Vagina (tissue), 2 donors: ENCODE data around the gene ZBTB20. TPM values are rescaled to one million over a fixed set of nuclear protein-coding genes. Genes with fewer than 3 reads are reported as not detected.

Source experiments
- DNase-seq, 2 donors: peaks; one replicate each; pipeline ENCODE4 v3.0.0-alpha.2; 2017; ENCODE audit errors: extremely low spot score in 2 of 2
- H3K27ac ChIP-seq: fragments of 200-600 bp; sonication (generic); one replicate; pipeline ENCODE4 v1.5.1; 2019
- H3K27me3 ChIP-seq: fragments of 200-600 bp; sonication (generic); one replicate; pipeline ENCODE4 v1.5.1; 2019
- H3K36me3 ChIP-seq, 2 donors: fragments of 200-600 bp; sonication (generic); one replicate each; pipeline ENCODE4 v1.5.1; 2017 to 2019
- H3K4me1 ChIP-seq: fragments of 200-600 bp; sonication (generic); one replicate; pipeline ENCODE4 v1.5.1; 2019
- H3K4me3 ChIP-seq, 2 donors: fragments of 200-600 bp; sonication (generic); 1 replicate in 1 of 2; 2 replicates in 1 of 2; pipeline ENCODE4 v1.5.1; 2016 to 2019
- H3K9me3 ChIP-seq: fragments of 200-600 bp; sonication (generic); one replicate; pipeline ENCODE4 v1.5.1; 2019
- POLR2A ChIP-seq, 2 donors: fragments of 450-650 bp; IDR thresholded peaks; one replicate each; pipeline ENCODE4 v1.6.1; 2017; ENCODE audit warnings: antibody characterized with exemption in 2 of 2, mild to moderate bottlenecking in 2 of 2, moderate library complexity in 2 of 2
- POLR2AphosphoS5 ChIP-seq, 2 donors: sonication (generic); formaldehyde crosslinking; IDR thresholded peaks; one replicate each; pipeline ENCODE4 v1.9.0; 2017; ENCODE audit warnings: antibody characterized with exemption in 2 of 2, mild to moderate bottlenecking in 2 of 2, low read depth in 1 of 2; ENCODE audit not compliant: insufficient read depth in 1 of 2
- intact Hi-C: fragments of 100-400 bp; cut with DNase I; formaldehyde crosslinking; loops from one replicate; pipeline ENCODE4 v1.15.1; 2023
- total RNA-seq: library from RNA; depleted of rRNA; stranded (reverse); fragments of >200 nt; gene quantifications from one replicate; pipeline ENCODE4 v1.2.3, GENCODE V29; 2016
- TF ChIP-seq, protein P1 (sequence below), 3 experiments: fragments of 450-650 bp in 2 of 3; fragments of 200-600 bp in 1 of 3; sonication (generic) in 1 of 3; IDR thresholded peaks; one replicate each; pipeline ENCODE4 v1.5.1; 2017 to 2019; ENCODE audit warnings: antibody characterized with exemption in 3 of 3, mild to moderate bottlenecking in 2 of 3, moderate library complexity in 2 of 3

The ZBTB20 gene
- total RNA-seq, 1 donor from 2014 or later = 64.8 TPM

GRCh38 chr3:114427285-114428043 is 719.6 kb downstream of the ZBTB20 start:
- Histone ChIP-seq H3K27me3 (no peaks in the 10 kb centered on the region), H3K36me3 (no peaks in the 10 kb centered on the region), H3K4me1 (no peaks in the 10 kb centered on the region), H3K4me3 (no peak overlapping the region), H3K27ac (no peak overlapping the region), H3K9me3 (no peaks in the 10 kb centered on the region)
- TF ChIP-seq POLR2AphosphoS5 (IDR thresholded peaks at IDR 0.05; ENCODE audit: insufficient read depth in 1 of 2, low read depth in 1 of 2) (no peak), POLR2A (IDR thresholded peaks at IDR 0.05) (no peak)
- TF ChIP-seq, protein P1, sequence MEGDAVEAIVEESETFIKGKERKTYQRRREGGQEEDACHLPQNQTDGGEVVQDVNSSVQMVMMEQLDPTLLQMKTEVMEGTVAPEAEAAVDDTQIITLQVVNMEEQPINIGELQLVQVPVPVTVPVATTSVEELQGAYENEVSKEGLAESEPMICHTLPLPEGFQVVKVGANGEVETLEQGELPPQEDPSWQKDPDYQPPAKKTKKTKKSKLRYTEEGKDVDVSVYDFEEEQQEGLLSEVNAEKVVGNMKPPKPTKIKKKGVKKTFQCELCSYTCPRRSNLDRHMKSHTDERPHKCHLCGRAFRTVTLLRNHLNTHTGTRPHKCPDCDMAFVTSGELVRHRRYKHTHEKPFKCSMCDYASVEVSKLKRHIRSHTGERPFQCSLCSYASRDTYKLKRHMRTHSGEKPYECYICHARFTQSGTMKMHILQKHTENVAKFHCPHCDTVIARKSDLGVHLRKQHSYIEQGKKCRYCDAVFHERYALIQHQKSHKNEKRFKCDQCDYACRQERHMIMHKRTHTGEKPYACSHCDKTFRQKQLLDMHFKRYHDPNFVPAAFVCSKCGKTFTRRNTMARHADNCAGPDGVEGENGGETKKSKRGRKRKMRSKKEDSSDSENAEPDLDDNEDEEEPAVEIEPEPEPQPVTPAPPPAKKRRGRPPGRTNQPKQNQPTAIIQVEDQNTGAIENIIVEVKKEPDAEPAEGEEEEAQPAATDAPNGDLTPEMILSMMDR (IDR thresholded peaks at IDR 0.05) = no peak
- intact Hi-C loops = no loop called here
- DNase-seq = no peak

DNA sequence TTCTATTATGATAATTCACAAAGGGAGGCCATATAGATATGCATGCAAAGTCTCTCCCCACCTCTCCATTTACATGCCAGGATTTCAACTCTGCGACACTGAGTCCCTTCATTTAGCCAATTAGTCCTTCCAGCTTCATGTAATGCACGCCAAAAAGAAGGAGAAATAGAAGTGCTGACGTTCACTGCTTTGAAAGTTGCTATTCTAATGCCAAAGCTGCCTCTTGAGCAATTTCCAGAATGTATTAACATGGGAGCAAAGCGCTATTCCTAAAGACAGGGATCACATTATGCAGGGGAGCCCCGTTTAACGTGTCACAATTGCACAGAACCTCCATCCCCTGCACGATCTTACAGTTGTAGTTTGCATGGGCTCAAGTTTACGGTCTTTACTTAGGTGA is 722.8 kb downstream of the ZBTB20 start:
- intact Hi-C loops = no loop called here
- no peaks in the 10 kb centered on the region for H3K4me1 ChIP-seq

DNA sequence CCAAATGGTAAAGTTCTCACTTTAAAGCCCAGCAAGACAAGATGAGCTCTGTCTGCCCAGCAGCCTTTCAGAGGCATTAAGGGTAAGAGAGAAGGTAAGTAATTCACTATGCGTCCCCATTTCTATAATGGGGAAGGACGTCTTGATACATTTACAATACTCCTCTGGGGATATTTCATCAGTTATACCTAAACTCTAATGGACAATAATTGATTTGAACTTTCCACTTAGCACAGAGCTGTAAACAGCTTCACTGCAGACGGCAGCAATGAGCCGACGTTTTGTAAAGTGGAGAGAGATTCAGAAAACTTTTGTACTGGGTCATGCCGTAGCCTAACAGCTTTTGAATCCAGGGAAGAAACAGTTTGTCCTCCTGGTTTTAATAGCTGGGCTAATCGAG is 725.9 kb downstream of the ZBTB20 start:
- Histone ChIP-seq H3K27ac (no peak overlapping the region), H3K27me3 (no peaks in the 10 kb centered on the region), H3K36me3 (no peaks in the 10 kb centered on the region), H3K9me3 (no peaks in the 10 kb centered on the region), H3K4me3 (no peak overlapping the region), H3K4me1 (no peaks in the 10 kb centered on the region)
- no peak for DNase-seq
- TF ChIP-seq POLR2A (IDR thresholded peaks at IDR 0.05) = no peak
- TF ChIP-seq POLR2AphosphoS5 (IDR thresholded peaks at IDR 0.05; ENCODE audit: insufficient read depth in 1 of 2, low read depth in 1 of 2) = no peak
- TF ChIP-seq, protein P1 (IDR thresholded peaks at IDR 0.05) = no peak
- intact Hi-C loops = no loop called here

More for the DNA sequence above, 722.8 kb downstream of the ZBTB20 start:
- TF ChIP-seq POLR2AphosphoS5 (IDR thresholded peaks at IDR 0.05; ENCODE audit: insufficient read depth in 1 of 2, low read depth in 1 of 2) (no peak), POLR2A (IDR thresholded peaks at IDR 0.05) (no peak)
- TF ChIP-seq, protein P1 (IDR thresholded peaks at IDR 0.05) = no peak
- no peaks in the 10 kb centered on the region for H3K36me3 ChIP-seq
- H3K27me3 ChIP-seq = no peaks in the 10 kb centered on the region
- no peak overlapping the region for H3K27ac ChIP-seq
- no peaks in the 10 kb centered on the region for H3K9me3 ChIP-seq
- no peak overlapping the region for H3K4me3 ChIP-seq
- no peak for DNase-seq

DNA sequence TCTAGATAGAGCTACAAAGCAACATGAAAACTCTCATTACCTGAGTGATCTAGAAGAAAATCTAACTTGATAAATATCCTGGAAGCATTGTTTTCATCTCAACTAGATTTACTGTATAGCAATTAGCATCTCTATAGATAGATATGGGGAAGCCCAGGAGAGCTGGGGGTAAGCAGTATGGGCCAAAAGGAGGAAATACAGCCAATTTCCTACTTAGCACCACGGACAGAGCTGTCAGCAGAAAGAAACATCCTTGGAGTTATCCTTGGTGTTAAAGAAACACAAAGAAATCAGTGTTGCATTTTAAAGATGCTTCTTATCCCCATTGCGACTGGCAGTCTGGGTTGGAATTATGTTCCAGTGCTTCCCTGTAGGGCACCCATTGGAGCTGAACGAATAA is 727.0 kb downstream of the ZBTB20 start:
- Histone ChIP-seq H3K9me3 (no peaks in the 10 kb centered on the region), H3K27me3 (no peaks in the 10 kb centered on the region), H3K27ac (no peak overlapping the region), H3K4me1 (no peaks in the 10 kb centered on the region), H3K4me3 (no peak overlapping the region), H3K36me3 (no peaks in the 10 kb centered on the region)
- no peak for DNase-seq
- TF ChIP-seq POLR2A (IDR thresholded peaks at IDR 0.05) (no peak), POLR2AphosphoS5 (IDR thresholded peaks at IDR 0.05; ENCODE audit: insufficient read depth in 1 of 2, low read depth in 1 of 2) (no peak)
- TF ChIP-seq, protein P1 (IDR thresholded peaks at IDR 0.05) = no peak
- intact Hi-C loops = no loop called here
